ENCODE measurements around the gene REXO1.
"Not testable (repeated sequence)": the region's sequence is repeated elsewhere in the genome, so short reads cannot be mapped to it uniquely, and the experiment has no call there.

The REXO1 gene

DNA sequence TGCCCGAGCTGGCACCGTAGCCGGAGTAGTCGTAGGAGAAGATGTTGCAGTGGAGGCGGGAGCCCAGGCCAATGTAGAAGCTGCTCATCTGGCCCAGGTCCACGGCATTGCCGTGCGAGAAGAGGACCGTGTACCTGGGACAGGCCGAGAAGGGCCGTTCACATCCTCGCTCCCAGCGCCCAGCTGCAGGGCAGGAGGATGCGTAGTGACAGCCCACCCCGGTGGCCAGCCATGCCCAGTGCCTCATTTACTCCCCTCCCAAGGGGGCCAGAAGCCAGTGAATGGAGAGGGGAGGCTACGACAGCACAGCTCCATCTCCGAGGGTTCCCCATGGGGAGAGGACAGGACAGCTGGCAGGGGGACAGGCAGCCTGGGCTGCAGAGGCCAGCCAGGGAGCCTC, 31.7 kb upstream of the REXO1 start:
- DNase-seq; in situ Hi-C loops (cut with HindIII; ENCODE audit: low pct_ligation_motif_present, low pct_unique_long_range_greater_than_20kb, low sequenced_read_pairs): not testable (repeated sequence)

DNA sequence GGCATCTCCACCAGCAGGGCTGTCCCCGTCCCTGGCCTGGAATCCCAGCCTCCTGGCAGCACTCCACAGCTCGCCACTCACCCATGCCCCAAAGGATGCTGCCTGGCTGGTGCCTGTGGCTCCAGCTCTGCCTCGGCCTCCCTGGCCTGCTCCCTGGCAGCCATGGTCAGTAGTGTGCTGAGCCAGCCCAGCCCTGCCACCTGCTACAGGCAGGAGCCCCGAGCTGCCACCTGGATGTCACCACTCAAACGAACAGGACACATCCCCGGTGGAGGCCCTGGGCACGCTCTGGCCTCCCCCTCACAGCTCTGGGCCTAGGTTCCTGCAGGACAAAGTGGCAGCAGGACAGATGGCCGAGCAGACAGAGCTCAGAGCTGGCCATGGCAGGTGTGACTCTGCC, 30.3 kb upstream of the REXO1 start:
- DNase-seq; in situ Hi-C loops (cut with HindIII; ENCODE audit: low pct_ligation_motif_present, low pct_unique_long_range_greater_than_20kb, low sequenced_read_pairs): not testable (repeated sequence)

DNA sequence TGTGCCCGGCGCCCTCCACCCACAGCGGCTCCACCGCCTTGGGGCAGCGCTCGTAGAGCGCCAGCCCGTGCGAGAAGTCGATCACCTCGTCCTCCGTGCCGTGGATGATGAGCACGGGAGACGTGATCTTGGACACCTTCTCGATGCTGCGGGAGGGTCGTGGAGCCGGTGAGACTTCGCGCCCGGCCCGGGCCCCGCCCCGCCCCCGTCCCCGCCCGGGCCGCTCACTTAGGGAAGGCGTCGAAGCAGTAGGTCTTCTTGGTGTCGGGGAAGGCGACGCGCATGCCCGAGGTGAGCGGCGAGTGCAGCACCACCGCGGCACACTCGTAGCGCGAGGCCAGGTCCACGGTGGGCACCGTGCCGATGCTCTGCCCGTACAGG, 29.0 kb upstream of the REXO1 start:
- in situ Hi-C loops (cut with HindIII; ENCODE audit: low pct_ligation_motif_present, low pct_unique_long_range_greater_than_20kb, low sequenced_read_pairs); DNase-seq: not testable (repeated sequence)

GRCh38 chr19:1876496-1877279, 28.4 kb upstream of the REXO1 start:
- in situ Hi-C loops (cut with HindIII; ENCODE audit: low pct_ligation_motif_present, low pct_unique_long_range_greater_than_20kb, low sequenced_read_pairs); DNase-seq: not testable (repeated sequence)

DNA sequence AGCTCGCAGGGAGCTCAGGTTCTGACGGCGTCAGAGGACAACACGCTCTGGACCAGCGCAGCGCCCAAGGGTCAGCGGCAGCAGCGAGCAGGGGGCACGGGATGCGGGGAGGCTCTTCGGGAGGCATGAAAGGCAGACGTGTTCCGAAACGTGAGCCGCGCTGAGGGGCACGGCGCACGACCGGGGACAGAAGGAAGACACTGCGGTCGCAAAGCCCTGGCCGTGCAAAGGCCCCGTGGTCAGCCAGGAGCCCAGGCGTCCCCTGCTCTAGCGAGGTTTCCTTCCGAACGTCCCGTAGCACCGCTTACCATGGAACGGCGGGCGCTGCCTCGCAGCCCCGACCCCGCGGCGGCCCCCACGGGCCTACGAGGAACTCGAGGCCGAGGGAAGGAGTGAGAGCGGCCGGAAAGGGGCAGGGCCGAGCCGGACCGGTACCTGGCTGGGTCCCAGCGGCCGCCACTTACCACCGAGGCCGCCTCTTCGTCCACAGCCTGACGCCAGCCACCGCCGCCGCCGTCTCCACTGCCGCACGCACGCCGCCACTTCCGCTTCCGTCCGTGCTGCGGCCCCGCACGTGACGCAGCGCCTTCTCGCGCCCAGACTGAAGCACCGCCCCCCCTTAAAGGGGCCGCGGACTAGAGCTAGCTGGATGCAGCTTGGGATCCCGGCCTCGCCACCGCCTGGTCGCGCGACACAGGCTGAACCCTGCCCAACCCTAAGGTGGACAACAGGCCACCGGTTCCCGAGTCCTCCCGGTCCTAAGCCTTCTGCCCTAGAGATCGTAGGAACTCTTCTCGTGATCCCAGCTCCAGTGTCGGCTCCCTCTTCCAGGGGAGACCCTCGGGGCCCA, 27.6 kb upstream of the REXO1 start:
- DNase-seq, result peak; percentile 86
- in situ Hi-C loops (cut with HindIII; ENCODE audit: low pct_ligation_motif_present, low pct_unique_long_range_greater_than_20kb, low sequenced_read_pairs), result no loop called here

DNA sequence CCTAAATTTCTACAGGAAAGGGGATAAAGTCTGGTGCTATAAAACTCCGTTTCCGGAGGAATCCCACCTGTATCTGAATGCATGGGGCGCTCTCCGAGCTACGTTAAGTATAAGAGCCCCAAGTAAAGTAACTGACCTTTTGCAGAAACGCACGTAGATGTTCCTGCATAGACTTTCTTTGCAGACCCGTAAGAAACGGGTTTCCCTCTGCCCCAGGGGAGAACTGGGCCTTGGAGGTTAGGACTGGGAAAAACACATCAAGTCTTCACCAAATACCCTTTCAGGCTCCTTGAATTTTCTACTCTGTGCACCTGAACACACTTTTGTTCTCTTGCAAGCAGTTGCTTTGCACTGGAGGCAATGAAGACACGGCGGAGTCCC, 27.0 kb upstream of the REXO1 start:
- in situ Hi-C loops (cut with HindIII; ENCODE audit: low pct_ligation_motif_present, low pct_unique_long_range_greater_than_20kb, low sequenced_read_pairs); DNase-seq: not testable (repeated sequence)

GRCh38 chr19:1874554-1875185, 26.4 kb upstream of the REXO1 start:
- in situ Hi-C loops (cut with HindIII; ENCODE audit: low pct_ligation_motif_present, low pct_unique_long_range_greater_than_20kb, low sequenced_read_pairs), result no loop called here
- no peak for DNase-seq

DNA sequence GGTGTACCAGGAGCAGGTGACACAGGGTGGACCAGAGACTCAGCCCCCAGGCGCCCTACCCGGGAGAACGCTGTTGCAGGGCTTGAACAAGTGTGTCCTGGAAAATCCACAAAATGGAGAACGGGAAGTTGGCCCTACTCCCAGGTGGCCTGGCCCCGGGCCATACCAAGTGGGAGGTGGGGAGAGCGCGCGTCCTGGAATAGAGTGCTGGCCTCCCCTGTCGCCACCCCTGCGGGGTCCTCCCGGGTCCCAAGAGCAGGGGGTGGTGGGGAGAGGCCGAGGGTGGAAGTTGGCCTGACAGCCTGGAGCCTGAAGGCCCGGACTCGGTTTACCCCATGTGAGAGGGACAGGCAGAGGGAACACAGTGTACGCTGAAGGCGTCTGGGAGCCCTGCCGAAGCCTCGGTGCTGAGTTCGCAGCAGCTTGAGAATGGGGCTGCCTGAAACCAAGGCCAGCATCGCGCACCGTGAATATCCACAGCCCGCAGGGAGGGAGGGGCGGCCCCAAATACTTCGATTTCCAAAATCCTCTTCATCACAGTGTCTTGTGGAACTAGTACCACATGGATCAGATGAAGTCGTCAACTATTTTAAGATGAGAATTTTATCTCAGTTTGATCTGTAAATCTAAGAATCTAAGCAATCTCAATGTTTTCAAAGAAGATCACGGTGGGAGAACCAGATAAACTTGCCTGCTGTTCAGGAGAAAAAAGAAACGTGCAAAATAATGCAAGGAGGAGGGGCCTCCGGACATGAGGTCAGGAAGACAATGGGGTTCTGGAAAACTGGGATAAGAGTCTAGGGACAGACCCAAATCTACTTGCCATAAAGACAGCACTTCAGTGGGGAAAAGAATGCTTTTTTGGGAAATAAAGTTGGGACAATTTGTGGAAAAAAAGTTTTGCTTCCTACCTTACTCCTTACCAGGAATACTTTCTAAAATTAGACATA, 25.5 kb upstream of the REXO1 start:
- no peak for DNase-seq
- in situ Hi-C loops (cut with HindIII; ENCODE audit: low pct_ligation_motif_present, low pct_unique_long_range_greater_than_20kb, low sequenced_read_pairs), result no loop called here

DNA sequence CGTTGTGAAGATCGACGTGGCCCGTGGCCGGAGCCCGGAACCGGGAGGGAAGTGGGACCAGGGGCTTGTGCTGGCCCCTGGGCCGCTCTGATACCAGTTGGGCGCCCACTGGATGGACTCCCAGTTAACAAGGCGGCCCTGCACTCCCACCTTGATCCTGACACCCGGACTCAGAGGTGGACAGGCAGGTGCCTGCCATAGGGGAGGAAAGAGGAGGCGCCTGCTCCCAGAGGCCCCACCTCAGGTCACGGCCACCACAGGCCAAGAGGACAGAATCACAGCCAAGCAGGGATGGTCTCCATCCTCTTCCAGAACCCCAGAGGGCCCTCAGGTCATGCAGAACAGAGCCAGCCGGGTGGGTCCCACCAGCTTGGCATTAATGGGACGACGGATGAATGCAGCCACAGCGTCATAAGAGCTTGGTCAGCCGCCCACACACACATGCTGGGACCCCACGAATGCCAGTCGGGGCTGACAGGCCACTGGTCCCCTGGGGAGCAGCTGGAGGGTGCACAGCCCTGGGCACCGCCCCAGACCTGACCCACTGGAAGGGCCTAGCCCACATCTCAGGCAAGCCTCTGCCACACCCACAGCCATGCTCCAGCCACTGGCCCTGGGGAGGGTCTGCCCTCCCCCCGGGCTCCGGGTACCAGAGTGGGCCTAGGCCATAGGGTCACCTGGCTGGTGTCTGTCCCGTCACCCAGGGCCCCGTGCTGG, 24.7 kb upstream of the REXO1 start:
- in situ Hi-C loops (cut with HindIII; ENCODE audit: low pct_ligation_motif_present, low pct_unique_long_range_greater_than_20kb, low sequenced_read_pairs), result no loop called here
- no peak for DNase-seq

- in situ Hi-C loops (cut with HindIII; ENCODE audit: low pct_ligation_motif_present, low pct_unique_long_range_greater_than_20kb, low sequenced_read_pairs), result no loop called here
- DNase-seq, result no peak
These were observed 23.3 kb upstream of the REXO1 start for GRCh38 chr19:1871630-1872029.

GRCh38 chr19:1871140-1871597, 22.9 kb upstream of the REXO1 start:
- DNase-seq, result no peak
- in situ Hi-C loops (cut with HindIII; ENCODE audit: low pct_ligation_motif_present, low pct_unique_long_range_greater_than_20kb, low sequenced_read_pairs), result no loop called here

DNA sequence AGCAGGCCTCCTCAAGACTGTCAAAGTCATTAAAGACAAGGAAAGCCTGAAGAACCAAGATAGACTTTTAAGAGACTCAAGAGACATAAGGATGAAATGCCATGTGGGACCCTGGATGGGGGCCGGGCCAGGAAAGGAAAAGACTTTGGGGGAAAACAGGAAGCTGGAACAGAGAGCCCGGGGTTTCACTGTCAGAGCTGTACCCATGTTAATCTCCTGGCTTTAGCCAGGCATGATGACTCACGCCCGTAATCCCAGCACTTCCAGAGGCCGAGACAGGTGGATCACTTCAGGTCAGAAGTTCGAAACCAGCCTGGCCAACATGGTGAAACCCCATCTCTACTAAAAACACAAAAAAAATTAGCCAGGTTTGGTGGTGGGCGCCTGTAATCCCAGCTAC, 20.7 kb upstream of the REXO1 start:
- in situ Hi-C loops (cut with HindIII; ENCODE audit: low pct_ligation_motif_present, low pct_unique_long_range_greater_than_20kb, low sequenced_read_pairs), result no loop called here
- no peak for DNase-seq

DNA sequence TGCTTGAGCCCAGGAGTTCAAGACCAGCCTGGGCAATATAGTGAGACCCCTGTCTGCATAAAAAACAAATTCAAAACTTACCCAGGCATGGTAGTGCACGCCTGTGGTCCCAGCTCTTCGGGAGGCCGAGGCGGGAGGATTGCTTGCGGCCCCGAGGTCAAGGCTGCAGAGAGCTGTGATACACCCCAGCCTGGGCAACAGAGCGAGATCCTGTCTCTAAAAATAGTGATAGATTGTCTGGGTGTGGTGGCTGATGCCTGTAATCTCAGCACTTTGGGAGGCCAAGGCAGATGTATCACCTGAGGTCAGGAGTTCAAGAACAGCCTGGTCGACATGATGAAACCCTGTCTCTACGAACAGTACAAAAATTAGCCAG, 19.1 kb upstream of the REXO1 start:
- in situ Hi-C loops (cut with HindIII; ENCODE audit: low pct_ligation_motif_present, low pct_unique_long_range_greater_than_20kb, low sequenced_read_pairs), result no loop called here
- no peak for DNase-seq

DNA sequence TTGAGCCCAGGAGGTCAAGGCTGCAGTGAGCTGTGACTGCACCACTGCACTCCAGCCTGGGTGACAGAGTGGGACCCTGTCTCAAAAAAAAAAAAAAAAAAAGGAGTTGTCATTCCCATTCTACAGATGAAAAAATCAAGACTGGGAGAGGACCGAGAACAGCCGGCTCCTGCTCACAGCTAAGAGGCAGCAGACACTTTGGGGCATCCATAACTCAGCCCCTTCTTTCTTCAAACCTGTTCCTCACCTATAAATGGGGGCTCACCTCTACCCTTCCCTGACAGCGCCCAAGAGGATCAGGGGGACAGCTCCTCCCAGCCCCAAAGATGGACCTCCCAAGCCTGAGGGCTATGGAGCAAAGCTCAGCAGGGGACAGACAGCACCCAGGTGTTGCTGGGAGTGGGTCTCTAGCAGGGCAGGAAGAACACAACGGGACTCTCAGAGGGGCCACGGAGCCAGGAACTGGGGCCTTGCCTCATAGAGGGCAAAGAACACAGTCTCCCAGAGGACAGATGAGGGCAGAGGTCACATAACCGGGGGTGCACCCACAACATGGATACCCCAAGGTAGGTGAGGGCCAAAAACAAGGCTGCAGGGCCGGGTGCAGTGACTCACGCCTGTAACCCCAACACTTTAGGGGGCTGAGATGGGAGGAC, 18.5 kb upstream of the REXO1 start:
- in situ Hi-C loops (cut with HindIII; ENCODE audit: low pct_ligation_motif_present, low pct_unique_long_range_greater_than_20kb, low sequenced_read_pairs), result no loop called here

GRCh38 chr19:1865172-1866010, 17.1 kb upstream of the REXO1 start:
- in situ Hi-C loops (cut with HindIII; ENCODE audit: low pct_ligation_motif_present, low pct_unique_long_range_greater_than_20kb, low sequenced_read_pairs), result no loop called here
- no peak for DNase-seq

More for the DNA sequence above, 18.5 kb upstream of the REXO1 start:
- no peak for DNase-seq

- peak; percentile 66 for DNase-seq
- in situ Hi-C loops (cut with HindIII; ENCODE audit: low pct_ligation_motif_present, low pct_unique_long_range_greater_than_20kb, low sequenced_read_pairs), result no loop called here
These were observed 16.3 kb upstream of the REXO1 start for GRCh38 chr19:1864480-1865171.

Measured in ACHN (cell line).